Measurements from ENCODE around the gene LRRC51.
A peak's percentile ranks its signal among the peaks of the same experiment; 100 is the strongest.

The LRRC51 gene, protein sequence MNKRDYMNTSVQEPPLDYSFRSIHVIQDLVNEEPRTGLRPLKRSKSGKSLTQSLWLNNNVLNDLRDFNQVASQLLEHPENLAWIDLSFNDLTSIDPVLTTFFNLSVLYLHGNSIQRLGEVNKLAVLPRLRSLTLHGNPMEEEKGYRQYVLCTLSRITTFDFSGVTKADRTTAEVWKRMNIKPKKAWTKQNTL

DNA sequence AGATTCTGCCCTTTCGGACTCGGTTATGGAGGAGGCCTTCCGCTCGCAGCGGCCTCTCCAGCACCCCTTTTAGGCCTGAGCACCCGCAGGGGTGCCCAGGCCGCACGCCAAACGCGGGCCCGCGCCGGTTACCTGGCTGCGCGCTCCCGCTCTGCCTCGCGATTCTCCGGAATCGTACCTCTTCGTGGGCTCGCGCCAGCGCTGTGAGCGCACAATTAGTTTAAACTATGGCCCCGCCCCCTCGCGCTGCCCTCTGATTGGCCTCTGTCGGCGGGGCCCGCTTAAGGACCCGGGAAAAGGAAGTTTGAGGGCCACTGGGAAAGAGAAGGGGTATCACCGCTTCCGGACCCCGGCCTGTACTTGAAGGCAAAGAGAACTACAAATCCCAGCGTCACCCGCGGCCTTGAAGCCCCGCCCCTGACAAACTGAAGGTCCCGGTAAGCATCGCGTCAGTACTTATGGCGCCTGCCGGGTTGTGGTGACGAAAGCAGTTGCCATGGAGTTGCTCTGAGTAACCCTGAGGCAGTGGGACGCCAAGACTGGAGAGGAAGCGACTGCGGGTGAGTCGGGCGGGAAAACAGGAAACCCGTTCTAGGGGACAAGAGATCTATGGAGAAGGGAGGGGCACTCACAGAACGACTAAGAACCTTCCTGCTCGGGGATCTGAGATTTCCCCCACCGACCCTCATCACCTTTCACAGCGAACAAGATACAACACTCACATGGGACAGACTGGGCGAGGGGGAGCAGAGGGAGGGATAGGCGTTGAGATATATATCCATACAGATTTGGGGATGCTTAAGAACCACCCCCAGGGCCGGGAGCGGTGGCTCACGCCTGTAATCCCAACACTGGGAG lies at the start of gene LRRC51, which contains the start of gene NUMA1:
Gene LRRC51 (plus strand): TSS at position 525 of the 858 bp plus-strand sequence. CDS start 8,234 bp downstream, outside the sequence.
Gene NUMA1 (minus strand): TSS at position 217 of the 858 bp plus-strand sequence. CDS start 44,599 bp downstream, outside the sequence.
- TF ChIP-seq, protein P1, sequence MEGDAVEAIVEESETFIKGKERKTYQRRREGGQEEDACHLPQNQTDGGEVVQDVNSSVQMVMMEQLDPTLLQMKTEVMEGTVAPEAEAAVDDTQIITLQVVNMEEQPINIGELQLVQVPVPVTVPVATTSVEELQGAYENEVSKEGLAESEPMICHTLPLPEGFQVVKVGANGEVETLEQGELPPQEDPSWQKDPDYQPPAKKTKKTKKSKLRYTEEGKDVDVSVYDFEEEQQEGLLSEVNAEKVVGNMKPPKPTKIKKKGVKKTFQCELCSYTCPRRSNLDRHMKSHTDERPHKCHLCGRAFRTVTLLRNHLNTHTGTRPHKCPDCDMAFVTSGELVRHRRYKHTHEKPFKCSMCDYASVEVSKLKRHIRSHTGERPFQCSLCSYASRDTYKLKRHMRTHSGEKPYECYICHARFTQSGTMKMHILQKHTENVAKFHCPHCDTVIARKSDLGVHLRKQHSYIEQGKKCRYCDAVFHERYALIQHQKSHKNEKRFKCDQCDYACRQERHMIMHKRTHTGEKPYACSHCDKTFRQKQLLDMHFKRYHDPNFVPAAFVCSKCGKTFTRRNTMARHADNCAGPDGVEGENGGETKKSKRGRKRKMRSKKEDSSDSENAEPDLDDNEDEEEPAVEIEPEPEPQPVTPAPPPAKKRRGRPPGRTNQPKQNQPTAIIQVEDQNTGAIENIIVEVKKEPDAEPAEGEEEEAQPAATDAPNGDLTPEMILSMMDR (IDR thresholded peaks at IDR 0.05; ENCODE audit: low read depth, low read length, missing control alignments), result no peak
- peak; percentile 100 for DNase-seq (ENCODE audit: low read depth)
- in situ Hi-C loops (cut with HindIII; ENCODE audit: low sequenced_read_pairs), result no loop called here
- H3K4me3 ChIP-seq (ENCODE audit: low read depth, low read length), result peak within 1 kb of the TSS; percentile 74

DNA sequence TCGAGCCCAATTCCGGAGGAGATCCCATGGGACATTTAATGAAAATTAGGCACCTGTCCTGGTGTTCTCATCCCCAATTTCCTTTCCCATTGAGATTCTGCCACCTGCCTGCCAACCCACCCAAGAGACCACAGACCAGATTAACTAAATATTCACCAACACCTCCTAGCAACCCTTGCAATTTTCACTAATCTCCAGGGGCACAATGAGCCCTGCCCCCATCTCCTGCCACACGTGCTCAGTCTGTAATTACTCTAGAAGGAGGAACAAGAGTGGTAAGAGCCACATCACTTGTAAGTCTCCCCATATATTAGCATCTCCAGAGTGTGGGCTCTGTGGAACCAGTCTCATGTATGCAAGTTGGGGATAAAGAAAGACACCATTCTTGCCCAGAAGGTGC lies 44.0 kb upstream of the LRRC51 start:
- TF ChIP-seq, protein P1 (IDR thresholded peaks at IDR 0.05; ENCODE audit: low read depth, low read length, missing control alignments), result no peak
- in situ Hi-C loops (cut with HindIII; ENCODE audit: low sequenced_read_pairs), result no loop called here
- H3K4me3 ChIP-seq (ENCODE audit: low read depth, low read length), result no peak overlapping the region
- DNase-seq (ENCODE audit: low read depth), result no peak

DNA sequence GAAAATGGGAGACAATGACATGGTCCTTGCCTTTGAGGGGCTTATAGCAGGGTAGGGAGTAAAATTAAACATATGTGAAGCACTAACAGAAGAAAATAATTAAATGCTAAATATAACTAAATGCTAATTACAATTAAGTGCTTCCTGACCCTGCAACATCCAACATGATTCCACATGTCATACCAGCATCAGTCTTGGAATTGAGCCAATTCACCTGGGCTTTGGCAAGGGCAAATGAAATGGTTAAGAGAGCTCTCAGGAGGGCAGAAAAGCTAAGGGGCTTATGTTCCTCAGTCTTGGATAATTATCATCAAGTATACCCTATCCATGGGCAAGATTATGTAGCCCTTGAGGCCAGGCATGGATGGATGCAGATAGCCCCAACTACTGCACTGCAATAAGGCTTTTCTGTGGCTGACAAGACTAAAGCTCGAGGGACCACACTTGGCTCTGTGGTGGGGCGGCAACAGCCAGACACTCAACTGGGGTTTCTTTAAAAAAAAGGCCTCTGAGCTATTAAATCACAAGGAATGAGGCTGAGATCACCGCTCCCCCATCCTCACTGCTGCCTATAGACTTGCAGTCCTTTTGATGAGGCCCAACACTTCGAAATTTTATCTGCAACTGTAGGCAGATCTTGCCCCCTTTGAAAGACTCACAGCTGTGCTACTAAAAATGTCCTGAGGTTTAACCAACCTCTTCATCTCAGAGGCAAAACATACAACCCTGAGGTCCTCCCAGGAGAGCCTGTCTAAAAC lies 42.9 kb upstream of the LRRC51 start:
- TF ChIP-seq, protein P1 (IDR thresholded peaks at IDR 0.05; ENCODE audit: low read depth, low read length, missing control alignments), result no peak
- H3K4me3 ChIP-seq (ENCODE audit: low read depth, low read length), result peak overlapping the region; percentile 78
- in situ Hi-C loops (cut with HindIII; ENCODE audit: low sequenced_read_pairs), result no loop called here
- no peak for DNase-seq (ENCODE audit: low read depth)

DNA sequence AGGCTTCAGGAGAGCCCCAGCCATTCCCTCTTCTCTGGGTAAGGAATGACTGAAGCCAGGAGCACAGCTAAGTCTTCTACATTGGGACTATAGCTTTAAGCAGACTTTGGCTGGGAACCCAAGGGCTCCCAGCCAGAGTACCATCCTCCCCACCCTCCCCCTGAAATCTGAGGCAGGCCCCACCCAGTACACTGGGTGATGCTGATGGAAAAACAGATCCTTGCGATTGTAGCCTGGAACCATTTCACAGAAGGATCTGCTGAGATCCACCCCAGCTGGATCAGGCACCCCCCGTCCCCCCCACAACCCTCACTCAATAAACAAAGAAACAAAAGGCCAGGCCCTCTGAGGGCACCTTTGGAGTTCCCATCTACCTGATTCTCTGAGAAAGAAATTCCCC lies 42.2 kb upstream of the LRRC51 start:
- in situ Hi-C loops (cut with HindIII; ENCODE audit: low sequenced_read_pairs), result no loop called here
- TF ChIP-seq, protein P1 (IDR thresholded peaks at IDR 0.05; ENCODE audit: low read depth, low read length, missing control alignments), result no peak
- H3K4me3 ChIP-seq (ENCODE audit: low read depth, low read length), result peak overlapping the region; percentile 78
- no peak for DNase-seq (ENCODE audit: low read depth)

DNA sequence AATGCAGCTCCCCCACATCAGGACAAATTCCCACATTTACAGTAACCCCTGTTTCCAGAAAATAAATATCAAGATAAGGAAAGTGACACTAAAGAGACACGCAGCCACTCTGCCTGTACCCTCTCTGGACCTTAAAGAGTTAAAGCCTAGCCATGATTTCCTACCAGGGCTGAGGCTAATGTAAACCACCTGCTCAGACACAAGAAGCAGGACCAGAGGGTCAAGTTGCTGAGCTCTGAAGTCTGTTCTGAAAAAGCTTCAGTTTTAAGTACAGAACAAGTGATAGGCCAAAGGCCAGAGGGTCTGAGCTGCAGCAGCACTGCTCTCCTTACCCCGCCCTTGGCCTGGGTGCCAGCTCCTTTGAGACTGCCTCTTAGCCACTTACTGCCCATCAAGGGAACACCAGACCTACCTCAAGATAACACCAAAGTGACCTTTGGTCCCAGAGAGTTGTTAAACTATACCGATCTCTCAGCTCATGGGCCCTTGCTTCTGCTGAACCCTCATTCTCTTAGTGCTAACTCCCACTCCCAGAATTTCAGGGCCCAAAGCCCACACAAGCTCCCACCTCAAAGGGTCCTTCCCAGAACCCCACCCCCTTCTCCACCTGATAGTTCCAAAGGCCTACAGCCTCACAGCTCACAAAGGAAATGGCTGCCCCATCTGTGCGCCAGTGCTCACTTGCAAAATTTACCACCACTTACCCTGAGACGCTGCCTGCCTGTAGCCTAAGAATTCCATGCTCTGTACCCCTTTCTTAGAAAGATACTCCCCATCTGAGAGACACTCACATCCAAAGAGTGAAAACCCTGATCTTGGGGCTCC lies 41.4 kb upstream of the LRRC51 start:
- peak overlapping the region; percentile 78 for H3K4me3 ChIP-seq (ENCODE audit: low read depth, low read length)
- in situ Hi-C loops (cut with HindIII; ENCODE audit: low sequenced_read_pairs), result no loop called here
- TF ChIP-seq, protein P1 (IDR thresholded peaks at IDR 0.05; ENCODE audit: low read depth, low read length, missing control alignments), result no peak
- no peak for DNase-seq (ENCODE audit: low read depth)

Measured in astrocyte of the cerebellum (primary cell).